PC-9 (cell line): ENCODE measurements around the gene RPL7A.

ENCODE experiments used
- CTCF ChIP-seq: fragments of 200-600 bp; sonication (generic); conservative IDR thresholded peaks from 2 replicates; pipeline ENCODE4 v1.6.1; 2017; ENCODE audit warnings: mixed run types, antibody characterized with exemption, mild to moderate bottlenecking, moderate library complexity
- EZH2 ChIP-seq: fragments of 200-600 bp; sonication (generic); IDR thresholded peaks from 2 replicates; pipeline ENCODE4 v1.8.0; 2017; ENCODE audit warnings: antibody characterized with exemption, low read depth

- TF ChIP-seq CTCF (no peak), EZH2 (no peak)
Observed at GRCh38 chr9:133342570-133342969, 5.4 kb upstream of the RPL7A start.
